ENCODE data around the gene HJURP. TPM values are rescaled to one million over a fixed set of nuclear protein-coding genes. Genes with fewer than 3 reads are reported as not detected.

HJURP gene
- total RNA-seq, 1 experiment from 2014 or later, result 124 TPM

- no peak for DNase-seq (ENCODE audit: low read depth)
Observed at GRCh38 chr2:233814056-233814835, 40.1 kb downstream of the HJURP start.

- DNase-seq (ENCODE audit: low read depth), result no peak
Observed at GRCh38 chr2:233813236-233814055, 40.9 kb downstream of the HJURP start.

GRCh38 chr2:233811732-233812131 is 42.6 kb downstream of the HJURP start:
- DNase-seq (ENCODE audit: low read depth), result no peak

GRCh38 chr2:233811087-233811486 is 43.2 kb downstream of the HJURP start:
- DNase-seq (ENCODE audit: low read depth), result no peak

GRCh38 chr2:233810385-233810784 is 44.0 kb downstream of the HJURP start:
- no peak for DNase-seq (ENCODE audit: low read depth)

- no peak for DNase-seq (ENCODE audit: low read depth)
Observed at GRCh38 chr2:233807966-233808935, 46.1 kb downstream of the HJURP start.

GRCh38 chr2:233807215-233807865 is 47.0 kb downstream of the HJURP start:
- DNase-seq (ENCODE audit: low read depth), result no peak

- DNase-seq (ENCODE audit: low read depth), result no peak
Observed at GRCh38 chr2:233803994-233804393, 50.3 kb downstream of the HJURP start.

GRCh38 chr2:233803292-233803911 is 50.9 kb downstream of the HJURP start:
- no peak for DNase-seq (ENCODE audit: low read depth)

- DNase-seq (ENCODE audit: low read depth), result no peak
Observed at GRCh38 chr2:233802132-233802815, 52.1 kb downstream of the HJURP start.

- no peak for DNase-seq (ENCODE audit: low read depth)
Observed at GRCh38 chr2:233801357-233802131, 52.8 kb downstream of the HJURP start.

- no peak for DNase-seq (ENCODE audit: low read depth)
Observed at GRCh38 chr2:233800208-233800607, 54.1 kb downstream of the HJURP start.

GRCh38 chr2:233799716-233800115 is 54.6 kb downstream of the HJURP start:
- DNase-seq (ENCODE audit: low read depth), result no peak

GRCh38 chr2:233799087-233799665 is 55.2 kb downstream of the HJURP start:
- no peak for DNase-seq (ENCODE audit: low read depth)

GRCh38 chr2:233798335-233799086 is 55.8 kb downstream of the HJURP start:
- DNase-seq (ENCODE audit: low read depth), result no peak

GRCh38 chr2:233796254-233796653 is 58.1 kb downstream of the HJURP start:
- DNase-seq (ENCODE audit: low read depth), result no peak

GRCh38 chr2:233795735-233796171 is 58.6 kb downstream of the HJURP start:
- no peak for DNase-seq (ENCODE audit: low read depth)

- DNase-seq (ENCODE audit: low read depth), result no peak
Observed at GRCh38 chr2:233794128-233794658, 60.1 kb downstream of the HJURP start.
